HS-5 (cell line): ENCODE data around the gene OR2A1.
"Not testable (repeated sequence)": the region's sequence is repeated elsewhere in the genome, so short reads cannot be mapped to it uniquely, and the experiment has no call there.

Experiments used
- DNase-seq: peaks from one replicate; pipeline ENCODE4 v3.0.0-alpha.2; 2012; ENCODE audit warnings: low read depth

OR2A1 gene

GRCh38 chr7:144311872-144312469 lies at the start of gene OR2A1:
Gene OR2A1, plus strand, starts transcription at chr7:144312419. Its CDS starts 5,706 bp downstream, at chr7:144318125.
- not testable (repeated sequence) for DNase-seq

- not testable (repeated sequence) for DNase-seq
Observed at GRCh38 chr7:144264692-144265091, 47.5 kb upstream of the OR2A1 start, which contains the start of gene OR2A7. Gene OR2A7, minus strand, starts transcription at chr7:144264792. Its CDS starts 5,164 bp downstream, at chr7:144259628.

GRCh38 chr7:144269188-144269587 lies 43.0 kb upstream of the OR2A1 start, which contains the start of gene CTAGE8:
Gene CTAGE8, minus strand, starts transcription at chr7:144269288. Its CDS starts 38 bp downstream, at chr7:144269250.
- DNase-seq: not testable (repeated sequence)

DNA sequence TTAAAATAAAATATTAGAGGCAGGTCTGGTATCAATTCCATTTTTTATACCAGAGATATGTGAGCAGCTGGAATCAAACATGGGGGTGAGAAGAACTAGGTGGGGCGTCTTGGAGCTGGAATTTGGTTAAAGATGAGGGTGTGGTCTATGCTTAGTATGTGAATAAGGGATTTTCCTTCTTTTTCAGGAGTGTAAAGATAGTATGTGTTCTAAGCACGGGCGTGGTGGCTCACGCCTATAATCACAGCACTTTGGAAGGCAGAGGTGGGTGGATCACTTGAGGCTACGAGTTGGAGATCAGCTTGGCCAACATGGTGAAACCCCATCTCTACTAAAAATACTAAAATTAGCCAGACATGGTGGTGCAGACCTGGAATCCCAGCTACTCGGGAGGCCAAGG lies 36.9 kb upstream of the OR2A1 start:
- DNase-seq: not testable (repeated sequence)

DNA sequence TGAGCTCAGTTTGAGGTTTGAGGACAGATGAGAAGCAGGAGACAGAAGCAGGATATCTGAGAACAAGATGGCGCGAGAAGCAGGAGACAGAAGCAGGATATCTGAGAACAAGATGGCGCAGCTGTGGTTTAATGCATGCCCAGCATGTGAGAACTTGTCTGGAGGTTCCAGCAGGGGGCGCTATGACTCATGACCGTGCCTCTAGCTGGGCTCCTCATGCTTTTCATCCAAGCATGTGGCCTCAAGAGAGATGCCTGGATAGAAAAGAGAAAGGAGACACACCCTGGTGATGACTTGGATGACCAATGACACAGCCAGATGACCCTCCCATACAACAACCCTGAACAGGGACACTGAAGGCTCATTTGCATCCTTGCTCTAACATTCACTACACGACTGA lies 32.2 kb upstream of the OR2A1 start:
- not testable (repeated sequence) for DNase-seq

- DNase-seq: not testable (repeated sequence)
Observed at GRCh38 chr7:144281981-144282380, 30.2 kb upstream of the OR2A1 start.

- DNase-seq: not testable (repeated sequence)
Observed at GRCh38 chr7:144282490-144282889, 29.7 kb upstream of the OR2A1 start.

DNA sequence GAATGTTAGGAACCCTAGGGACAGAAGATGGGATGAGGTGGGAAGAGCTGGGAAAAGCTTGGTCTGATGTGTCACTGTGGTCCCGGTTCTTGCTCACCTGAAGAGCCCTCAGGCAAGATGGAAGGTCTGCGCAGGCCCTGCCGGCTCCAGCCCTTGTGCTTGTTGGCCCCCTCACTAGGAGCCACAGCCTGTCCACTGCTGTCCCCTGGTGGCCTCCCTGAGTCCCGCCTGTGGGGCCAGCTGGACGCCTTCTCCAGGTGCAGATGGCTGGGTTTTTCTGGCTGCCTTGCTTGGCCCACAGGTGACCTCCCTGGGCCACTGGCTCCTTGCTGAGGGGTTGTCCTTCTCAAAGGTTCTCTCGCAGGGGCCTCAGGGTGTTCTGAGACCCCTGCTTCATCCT lies 28.5 kb upstream of the OR2A1 start:
- not testable (repeated sequence) for DNase-seq

GRCh38 chr7:144287171-144287784 lies 24.9 kb upstream of the OR2A1 start:
- DNase-seq: not testable (repeated sequence)

DNA sequence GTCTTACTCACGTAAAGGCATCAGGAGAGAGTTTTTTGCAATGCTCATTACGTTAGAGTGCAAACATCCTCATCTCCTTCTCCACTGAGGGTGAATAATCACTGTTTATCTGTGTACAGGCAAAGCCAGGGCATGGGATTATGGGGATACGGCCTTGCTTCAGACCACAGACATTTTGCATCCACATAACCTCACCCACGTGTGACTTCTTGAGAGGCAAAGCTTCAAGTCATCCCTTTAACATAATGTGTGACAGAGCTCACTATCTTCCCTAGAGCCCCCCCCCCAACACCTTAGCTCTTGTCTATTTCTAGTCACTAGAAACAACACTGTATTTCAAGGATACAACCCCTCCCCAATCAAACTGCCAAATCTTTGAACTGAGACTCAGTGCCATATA lies 20.6 kb upstream of the OR2A1 start:
- not testable (repeated sequence) for DNase-seq

DNA sequence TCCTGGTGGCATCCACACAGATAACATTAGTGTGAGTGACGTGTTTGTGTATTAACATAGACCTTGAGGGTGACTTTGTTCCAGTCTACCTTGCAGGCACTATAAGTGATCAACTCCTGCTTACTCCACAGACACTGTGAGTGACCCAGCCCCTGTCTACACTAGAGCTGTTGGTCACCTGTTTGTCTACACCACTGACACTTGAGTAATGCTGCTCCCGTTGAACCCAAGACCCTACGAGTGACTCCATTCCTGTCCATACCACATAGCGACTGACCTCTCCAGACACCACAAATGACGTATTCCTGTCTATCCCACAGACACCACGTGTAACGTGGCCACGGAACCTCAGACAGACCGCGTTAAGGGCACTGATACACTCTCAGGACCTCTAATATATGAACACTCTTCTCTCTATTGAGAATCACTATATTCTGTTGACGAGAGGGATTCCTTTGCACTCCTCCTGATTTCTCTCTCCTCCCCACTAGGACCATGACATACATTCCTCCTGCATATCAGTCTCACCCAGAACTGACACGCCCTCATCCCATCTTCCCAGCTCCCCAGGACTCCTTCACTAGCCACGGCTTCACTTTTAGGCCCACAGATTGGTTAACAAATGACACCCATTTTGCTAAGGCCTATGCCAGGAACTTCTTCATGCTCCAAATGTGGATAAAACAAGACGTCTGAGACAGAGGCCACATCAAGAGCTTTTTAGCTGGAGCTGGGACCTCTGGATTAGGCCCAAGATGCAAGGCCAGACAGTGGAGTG lies 19.6 kb upstream of the OR2A1 start:
- not testable (repeated sequence) for DNase-seq

DNA sequence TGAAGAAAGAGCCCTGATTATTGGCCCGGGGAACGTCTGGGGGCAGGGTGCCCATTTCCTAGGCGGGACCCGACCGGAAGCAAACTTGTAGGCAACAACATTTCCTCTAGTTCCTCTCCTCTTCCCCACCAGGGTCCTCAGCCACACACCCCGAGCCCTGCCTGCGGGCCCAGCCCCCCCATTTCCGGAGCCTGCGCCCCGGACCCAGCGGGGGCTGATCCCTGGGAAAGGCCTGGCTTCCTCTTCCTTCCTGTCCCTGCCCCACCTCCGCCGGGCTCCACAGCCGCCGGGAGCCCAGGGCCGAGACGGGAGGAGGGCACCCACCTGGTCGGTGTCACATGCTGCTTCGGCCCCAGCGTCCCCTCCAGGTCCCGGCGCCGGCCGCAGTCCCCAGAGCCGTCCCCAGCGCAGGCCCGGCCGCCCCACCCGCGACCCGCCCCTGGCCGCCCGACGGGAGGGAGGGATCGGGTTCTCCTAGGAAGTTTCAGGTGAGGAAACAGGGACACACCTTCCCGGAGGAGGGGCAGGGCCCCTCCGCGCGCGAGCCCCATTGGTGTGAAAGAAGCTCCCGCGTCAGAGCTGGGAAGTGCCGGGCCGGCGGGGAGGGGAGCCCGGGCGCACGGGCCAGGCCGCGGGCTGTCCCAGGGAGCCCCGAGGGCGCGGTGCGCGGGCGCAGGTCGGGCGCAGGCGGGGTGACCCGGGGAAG lies 18.3 kb upstream of the OR2A1 start:
- DNase-seq: not testable (repeated sequence)

- DNase-seq: not testable (repeated sequence)
Observed at GRCh38 chr7:144302578-144303303, 9.5 kb upstream of the OR2A1 start.

DNA sequence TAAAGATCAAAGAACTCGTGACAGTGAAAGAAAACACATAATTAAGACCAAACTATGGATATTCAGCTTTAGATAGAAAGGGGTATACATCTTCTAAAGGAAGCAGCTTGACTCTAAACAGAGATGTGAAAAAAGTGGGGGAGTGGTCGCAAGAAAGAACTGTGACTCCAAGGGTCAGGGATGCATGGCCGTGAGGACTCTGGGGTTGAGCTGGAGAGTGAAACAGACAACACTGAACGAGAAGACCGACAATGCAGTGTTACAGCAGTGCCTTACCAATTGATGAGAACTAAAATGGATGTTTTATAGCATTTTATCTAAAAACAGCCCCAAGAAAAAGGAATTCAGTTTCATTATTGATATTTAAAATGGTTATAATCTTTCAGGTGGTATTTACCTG lies 8.6 kb upstream of the OR2A1 start:
- DNase-seq: not testable (repeated sequence)

GRCh38 chr7:144305156-144305555 lies 7.1 kb upstream of the OR2A1 start:
- not testable (repeated sequence) for DNase-seq

DNA sequence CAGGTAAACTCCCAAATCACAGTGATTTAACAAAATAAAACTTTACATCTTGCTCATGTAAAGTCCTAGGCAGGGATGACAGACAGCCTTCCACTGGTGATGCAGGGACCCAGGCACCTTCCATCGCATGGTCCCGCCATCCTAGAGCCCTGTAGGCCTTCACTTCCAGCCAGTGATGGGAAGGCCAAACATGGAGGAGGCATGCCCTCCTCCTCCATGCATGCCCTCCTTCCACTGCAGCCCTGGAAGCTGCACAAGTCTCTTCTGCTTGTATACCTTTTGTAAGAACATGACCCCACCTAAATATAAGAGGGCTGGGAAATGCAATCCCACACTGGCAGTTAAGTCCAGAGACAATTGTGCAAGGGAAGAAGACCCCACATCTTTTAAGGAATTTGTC lies 2.5 kb upstream of the OR2A1 start:
- not testable (repeated sequence) for DNase-seq

DNA sequence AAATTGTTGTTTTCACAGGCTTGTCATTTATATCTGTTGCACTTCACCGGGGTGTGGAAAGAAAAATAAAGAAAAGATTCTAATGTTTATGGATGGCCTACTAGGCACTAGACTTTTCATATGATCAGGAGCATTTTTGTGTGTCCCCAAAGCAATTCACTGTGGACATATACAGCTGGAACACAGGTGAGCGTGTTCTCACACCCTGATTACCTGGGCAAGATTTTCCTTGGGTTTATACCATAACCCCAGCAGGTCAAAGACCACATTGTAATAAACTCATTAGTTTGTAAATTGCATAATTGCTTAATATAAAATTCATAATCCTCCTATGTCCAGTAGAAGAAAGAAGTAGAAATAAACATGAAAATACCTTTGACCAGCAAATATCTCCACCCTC lies 1.0 kb upstream of the OR2A1 start:
- not testable (repeated sequence) for DNase-seq

- not testable (repeated sequence) for DNase-seq
Observed at GRCh38 chr7:144317537-144317936, 5.3 kb downstream of the OR2A1 start.

DNA sequence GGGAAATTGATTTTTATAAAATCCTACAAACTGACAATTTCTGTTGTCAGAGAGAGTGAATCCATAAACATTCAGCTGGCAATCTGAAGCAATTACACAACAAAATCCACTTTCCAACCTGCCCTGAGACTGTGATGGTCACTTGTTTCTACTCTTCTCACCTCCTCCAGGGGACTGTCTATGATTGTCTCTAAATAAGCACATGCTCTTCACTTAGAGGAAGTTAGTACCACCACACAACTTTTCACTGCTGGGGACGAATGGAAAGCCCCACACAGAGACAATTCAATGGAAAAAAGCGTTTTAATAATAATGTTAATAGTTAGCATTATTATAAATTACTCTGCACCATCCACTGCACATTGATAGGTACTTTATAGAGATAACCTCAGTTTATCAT lies 7.3 kb downstream of the OR2A1 start:
- not testable (repeated sequence) for DNase-seq

DNA sequence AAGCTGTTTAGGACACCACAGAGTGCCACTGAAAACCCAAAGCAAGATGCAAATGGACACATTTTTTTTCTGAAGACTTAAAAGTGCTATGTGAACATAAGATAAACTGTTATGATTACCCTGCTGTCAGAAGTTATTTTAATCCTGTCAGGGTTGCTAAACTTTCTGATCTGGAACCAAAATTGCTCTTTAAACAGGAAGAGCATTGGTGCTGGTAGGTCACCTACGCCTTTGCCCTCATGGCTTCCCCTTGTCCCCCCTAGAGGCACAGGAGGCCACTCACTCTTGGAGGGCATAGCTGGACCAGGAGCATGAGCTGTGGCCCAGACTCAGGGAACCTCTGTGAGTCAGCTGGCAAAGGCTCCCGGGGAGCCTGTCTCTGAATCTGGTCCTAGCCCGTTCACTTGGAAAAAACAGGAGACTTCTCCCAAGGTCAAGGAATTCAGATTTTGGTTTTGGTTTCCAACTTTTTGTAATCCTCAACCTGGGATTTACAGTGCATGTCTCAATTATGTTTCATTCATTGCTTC lies 9.5 kb downstream of the OR2A1 start:
- DNase-seq: not testable (repeated sequence)

DNA sequence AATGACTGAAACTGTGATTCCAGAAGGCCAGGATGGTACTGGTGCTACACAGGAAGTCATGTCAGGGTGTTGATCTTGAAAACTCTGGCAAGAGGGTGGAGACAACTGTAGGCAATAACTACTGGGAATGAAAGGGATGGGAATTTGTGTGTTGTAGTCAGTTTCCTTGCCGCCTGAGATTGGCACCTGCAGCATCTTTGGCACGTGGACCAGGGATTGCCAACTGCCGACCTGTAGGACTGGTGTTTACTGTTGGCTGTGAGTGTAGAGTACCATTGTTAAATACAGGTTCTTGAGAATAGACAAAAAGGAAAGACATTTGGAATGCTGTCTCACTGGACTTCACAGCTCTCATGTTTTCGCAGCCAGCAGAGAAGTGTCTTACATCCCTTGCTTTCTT lies 11.1 kb downstream of the OR2A1 start:
- not testable (repeated sequence) for DNase-seq
